ENCODE data around the gene PAK5.

PAK5 gene

DNA sequence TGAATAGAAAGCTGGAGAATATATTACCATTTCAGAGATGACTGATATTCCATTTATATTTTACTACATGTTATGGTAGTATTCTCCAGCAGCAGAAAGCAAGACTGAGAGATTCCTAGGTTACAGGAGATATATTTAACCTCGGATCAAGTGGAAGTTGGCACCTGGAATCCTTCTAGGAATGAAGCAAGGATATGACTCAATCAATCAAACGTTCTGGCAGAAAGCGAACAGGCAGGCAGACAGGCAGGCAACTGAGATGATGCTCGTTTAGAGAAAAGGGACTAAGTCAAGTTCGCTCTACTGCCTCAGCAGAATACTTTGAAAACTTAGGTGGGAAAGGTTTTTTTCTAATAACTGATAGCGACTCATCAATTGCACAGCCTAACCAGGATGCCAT is 46.2 kb downstream of the PAK5 start:
- no peak for DNase-seq (ENCODE audit: low read depth in 1 of 2, low spot score in 1 of 2)

DNA sequence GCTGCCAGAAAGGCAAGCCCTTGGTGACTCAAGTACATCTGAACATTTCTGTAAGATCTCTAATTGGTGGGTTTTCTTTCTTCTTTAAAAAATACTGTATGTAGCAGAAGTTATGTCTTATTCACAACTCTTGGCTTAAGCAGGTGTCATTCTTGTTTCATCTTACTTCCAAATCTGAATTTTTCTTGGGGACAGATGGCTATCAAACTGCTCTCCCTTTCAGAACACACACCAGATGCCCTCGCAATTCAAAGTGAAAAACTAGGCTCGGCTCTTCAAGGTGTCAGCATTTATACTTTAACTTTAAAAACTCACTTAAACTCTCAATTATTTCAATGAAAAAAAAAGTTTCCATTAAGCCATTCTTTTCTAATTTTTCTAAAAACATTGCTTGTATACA is 49.7 kb downstream of the PAK5 start:
- DNase-seq (ENCODE audit: low read depth in 1 of 2, low spot score in 1 of 2): no peak

DNA sequence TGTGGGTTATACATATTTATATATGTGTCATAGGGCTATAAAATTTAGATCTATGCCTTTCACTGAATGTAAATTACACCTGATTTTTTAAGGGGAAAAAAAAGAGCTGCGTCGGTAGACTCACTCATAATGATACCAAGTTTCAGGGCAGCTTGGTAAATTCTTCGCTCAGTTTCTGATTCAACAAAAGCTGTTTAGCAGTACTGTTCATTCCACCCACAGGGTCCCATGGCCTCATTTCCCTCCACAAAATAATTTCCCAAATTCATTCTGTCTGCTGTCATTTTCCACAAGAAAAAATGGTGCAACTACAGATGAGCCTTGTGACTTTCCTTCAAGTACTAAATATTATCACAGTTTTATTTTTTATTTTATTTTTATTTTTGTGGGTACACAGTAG is 63.7 kb downstream of the PAK5 start:
- no peak for DNase-seq (ENCODE audit: low read depth in 1 of 2, low spot score in 1 of 2)

DNA sequence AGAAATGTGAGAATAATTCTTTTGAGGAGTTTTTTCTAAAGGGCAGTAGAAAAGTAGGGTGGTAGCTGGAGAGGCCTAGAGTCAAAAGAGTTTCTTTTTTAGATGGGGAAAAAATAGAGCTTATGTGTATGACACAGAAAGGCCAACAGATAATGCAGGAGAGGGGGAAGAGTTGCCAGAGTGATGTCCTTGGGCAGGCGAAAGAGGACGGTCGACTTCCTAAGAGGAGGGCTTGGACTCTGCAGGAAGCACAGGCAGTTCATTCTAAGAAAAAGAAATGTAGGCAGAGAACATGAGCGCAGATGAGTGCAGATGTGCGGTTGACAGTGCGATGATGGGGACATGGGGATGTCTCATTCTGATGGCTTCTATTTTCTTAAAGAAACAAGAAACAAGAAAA is 68.9 kb downstream of the PAK5 start:
- DNase-seq (ENCODE audit: low read depth in 1 of 2, low spot score in 1 of 2): no peak

DNA sequence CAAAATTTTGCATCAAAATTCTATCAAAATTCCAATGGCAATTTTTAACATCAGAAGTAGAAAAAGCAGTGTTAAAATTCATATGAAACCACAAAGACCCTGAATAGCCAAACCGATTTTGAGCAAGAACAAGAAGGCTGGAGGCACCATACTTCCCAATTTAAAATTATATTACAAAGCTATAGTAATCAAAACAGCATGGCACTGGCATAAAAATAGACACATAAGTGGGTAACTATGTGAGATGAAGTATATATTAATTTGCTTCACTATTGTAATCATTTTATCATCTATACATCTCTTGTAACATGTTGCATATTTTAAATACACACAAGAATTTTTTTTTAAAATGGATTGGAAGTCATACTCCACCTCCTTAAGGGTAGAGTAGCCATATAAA is 77.4 kb downstream of the PAK5 start:
- no peak for DNase-seq (ENCODE audit: low read depth in 1 of 2, low spot score in 1 of 2)

DNA sequence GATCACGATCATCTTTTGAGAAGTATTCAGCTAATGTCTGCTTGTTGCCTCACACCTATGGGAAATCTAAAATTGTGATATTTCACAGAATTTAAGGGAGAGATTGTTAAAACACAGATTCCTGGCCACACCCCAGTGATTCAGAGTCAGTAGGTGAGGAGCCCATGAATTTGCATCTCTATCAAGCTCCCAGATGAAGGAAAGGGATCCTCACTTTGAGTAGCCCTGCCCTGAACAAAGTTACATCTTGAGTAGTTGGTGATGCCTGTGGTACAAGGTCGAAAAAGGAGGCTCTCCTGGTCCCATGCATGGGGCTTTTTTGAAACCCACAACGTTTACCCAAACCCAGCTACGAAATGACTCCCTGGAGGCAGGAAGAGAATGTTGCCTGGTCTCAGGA is 79.5 kb downstream of the PAK5 start:
- DNase-seq (ENCODE audit: low read depth in 1 of 2, low spot score in 1 of 2): no peak

DNA sequence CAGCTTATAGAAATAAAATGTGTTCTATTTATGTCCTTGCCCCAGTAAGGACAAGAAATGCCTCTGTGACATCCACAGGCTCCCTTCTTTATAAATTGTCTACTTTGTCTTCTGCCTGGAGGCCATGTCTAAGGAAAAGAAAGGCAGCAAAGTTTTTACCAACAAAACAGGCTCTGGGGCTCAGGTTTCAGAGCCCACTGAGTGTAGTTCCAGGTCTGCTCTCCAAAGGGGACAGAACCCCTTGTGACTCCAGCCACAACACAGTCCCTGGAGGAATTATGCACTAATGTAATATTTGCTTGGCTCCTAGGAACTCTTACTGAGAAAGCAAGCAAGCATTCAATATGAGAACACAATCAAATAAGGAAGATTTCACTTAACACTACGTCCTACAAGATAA is 80.1 kb downstream of the PAK5 start:
- no peak for DNase-seq (ENCODE audit: low read depth in 1 of 2, low spot score in 1 of 2)

DNA sequence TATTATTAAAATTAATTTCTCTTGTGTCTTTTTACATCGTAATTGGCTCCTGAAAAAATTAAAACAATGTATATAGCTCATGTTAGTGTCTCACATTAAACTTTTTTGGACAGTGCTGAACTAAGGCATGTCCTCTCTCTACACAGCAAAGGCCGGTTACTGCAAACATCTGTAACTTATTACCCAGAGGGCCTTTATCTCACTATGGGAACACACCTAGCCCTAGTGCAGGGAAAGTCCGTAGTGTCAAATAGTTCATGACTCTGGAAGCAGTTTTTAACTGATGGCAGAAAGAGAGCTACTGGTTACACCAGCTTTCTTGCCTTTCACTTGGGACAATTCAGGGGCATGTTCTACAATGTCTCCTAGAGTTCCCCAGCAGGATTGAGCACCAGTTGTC is 82.2 kb downstream of the PAK5 start:
- no peak for DNase-seq (ENCODE audit: low read depth in 1 of 2, low spot score in 1 of 2)

DNA sequence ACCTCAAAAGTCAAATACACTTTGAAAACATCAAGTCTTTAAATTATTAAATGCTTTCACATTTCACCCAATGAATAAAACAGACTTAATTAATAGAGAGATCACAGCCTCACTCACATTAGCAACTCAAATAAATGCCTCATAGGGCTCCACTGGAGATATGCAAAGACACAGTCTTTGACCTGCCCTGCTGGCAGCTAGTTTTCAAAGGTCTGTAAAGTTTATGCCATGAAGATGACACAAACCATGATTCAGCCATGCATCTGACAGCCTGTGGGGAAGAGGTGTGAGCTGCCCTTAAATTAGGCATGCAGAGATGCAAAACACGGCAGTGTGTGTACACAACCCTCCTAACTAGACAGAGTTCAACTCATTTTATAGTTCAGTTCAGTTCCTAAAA is 83.6 kb downstream of the PAK5 start:
- no peak for DNase-seq (ENCODE audit: low read depth in 1 of 2, low spot score in 1 of 2)

DNA sequence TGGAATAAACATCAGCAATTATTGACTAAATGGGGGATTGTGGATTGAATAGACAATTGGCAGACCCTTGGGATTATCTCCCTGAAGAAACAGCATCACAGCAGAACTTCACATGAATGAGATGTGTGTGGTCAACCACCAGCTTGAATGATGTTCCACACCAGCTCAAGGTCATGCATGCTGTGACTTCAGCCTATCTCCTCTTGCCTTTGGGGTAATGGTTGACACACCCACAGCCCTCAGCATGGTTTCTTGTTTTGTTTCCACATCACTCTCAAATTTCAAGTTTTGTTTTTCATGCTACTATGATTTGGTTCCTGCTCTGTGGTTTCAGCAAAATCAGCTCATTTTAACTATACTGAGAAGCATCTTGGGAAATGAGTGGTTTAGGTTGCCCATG is 94.3 kb downstream of the PAK5 start:
- no peak for DNase-seq (ENCODE audit: low read depth in 1 of 2, low spot score in 1 of 2)

DNA sequence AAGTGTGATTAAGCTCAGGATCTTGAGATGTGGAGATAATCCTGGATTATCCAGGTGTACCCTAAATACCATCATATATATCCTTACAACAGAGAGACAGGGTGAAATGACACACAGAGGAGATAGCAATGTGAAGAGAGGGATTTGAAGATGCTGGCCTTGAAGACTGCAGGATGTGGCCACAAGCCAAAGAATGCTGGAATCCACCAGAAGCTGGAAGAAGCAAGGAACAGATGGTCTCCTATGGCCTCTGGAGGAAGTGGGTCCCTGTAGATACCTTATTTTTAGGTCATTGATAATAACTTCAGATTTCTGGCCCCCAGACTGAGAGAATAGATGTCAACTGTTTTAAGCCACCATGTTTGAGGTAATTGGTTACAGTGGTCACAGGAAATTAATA is 95.0 kb downstream of the PAK5 start:
- DNase-seq (ENCODE audit: low read depth in 1 of 2, low spot score in 1 of 2): no peak

DNA sequence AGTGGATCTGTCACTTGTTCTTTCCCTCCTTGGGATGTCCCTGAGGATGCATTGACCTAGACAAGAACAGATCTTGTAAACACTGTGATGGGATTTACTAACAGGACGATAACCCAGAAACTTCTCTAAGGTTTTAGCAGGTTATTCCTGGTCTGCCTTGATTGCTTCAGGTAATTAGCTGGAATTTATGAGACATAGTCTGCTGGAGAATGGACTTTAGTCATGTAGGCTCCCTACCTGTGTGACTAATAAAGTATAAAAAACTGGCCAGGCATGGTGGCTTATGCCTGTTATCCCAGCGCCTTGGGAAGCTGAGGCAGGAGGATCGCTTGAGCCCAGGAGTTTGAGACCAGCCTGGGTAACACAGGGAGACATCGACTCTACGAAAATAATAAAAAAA is 96.1 kb downstream of the PAK5 start:
- no peak for DNase-seq (ENCODE audit: low read depth in 1 of 2, low spot score in 1 of 2)

DNA sequence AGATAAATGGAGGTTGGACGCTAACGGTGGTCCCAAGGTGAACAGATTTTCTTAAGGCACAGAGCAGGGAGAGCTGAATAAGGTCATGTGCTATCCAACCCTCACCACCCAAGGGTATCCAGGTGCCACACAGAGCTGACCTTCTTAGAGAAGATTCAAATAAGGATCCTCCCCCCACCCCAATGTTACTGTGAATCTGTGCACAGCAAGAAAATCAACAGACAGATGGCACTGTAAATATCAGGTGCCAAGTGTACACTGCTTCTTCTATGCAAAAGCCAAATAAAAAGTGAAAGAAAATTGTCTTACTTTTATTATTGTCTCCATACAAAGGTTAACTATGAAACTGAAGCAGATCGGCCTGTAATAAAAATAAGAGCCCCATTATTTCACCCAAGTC is 96.9 kb downstream of the PAK5 start:
- DNase-seq (ENCODE audit: low read depth in 1 of 2, low spot score in 1 of 2): no peak

DNA sequence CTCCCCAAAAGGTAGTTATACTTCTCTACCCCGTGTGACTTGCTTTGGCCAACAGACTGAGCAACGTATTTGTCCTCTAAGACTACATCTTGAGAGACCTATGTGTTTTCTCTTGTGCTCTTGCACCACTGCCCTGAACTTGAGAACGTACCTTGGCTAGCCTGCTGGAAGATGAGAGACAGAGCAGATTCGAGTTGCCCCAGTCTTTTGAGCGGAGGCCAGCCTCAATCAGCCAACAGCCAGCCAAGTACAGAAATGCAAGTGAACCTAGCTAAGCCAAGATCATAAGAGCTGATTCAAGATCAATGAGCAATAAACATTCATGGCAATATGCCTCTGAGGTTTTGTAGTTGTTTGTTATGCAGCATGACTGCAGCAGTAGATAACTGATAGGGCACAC is 98.4 kb downstream of the PAK5 start:
- DNase-seq (ENCODE audit: low read depth in 1 of 2, low spot score in 1 of 2): no peak

DNA sequence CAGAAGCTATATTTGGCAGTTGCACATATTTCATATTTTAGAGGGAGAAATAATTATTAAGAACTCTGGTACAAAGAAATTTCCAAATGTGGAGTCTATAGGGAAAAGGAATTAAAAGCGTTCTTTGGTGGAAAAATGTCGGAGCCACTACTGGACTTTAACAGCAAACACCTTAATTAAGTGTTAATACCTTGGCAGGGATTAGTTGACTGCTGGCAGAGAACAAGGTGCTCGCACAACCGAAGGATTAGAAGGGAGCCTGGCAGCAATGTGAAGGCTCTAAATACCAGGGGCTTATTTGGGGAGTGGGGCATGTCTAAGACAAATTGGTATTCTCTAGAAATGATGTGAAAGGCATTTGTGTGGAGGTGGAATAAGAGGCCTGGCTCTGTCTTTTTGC is 98.9 kb downstream of the PAK5 start:
- DNase-seq (ENCODE audit: low read depth in 1 of 2, low spot score in 1 of 2): no peak

DNA sequence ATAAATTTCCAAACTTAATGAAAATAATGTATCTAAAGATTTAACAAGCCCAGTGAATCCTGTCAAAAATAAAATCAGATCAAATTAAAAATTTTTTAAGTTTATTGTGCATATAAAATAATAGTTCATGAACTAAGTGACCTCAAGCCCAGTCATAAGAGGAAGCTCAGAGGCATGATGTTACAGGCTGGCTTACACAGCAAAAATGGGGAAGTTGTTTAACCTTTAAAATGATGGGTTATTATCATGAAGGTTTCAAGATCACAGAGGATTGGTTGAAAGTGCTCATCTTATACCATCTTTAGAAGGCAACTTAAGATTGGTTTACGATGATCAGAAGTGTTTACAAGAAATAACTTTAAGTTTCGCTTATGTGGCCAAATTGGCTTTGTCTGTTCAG is 102.5 kb downstream of the PAK5 start:
- no peak for DNase-seq (ENCODE audit: low read depth in 1 of 2, low spot score in 1 of 2)

DNA sequence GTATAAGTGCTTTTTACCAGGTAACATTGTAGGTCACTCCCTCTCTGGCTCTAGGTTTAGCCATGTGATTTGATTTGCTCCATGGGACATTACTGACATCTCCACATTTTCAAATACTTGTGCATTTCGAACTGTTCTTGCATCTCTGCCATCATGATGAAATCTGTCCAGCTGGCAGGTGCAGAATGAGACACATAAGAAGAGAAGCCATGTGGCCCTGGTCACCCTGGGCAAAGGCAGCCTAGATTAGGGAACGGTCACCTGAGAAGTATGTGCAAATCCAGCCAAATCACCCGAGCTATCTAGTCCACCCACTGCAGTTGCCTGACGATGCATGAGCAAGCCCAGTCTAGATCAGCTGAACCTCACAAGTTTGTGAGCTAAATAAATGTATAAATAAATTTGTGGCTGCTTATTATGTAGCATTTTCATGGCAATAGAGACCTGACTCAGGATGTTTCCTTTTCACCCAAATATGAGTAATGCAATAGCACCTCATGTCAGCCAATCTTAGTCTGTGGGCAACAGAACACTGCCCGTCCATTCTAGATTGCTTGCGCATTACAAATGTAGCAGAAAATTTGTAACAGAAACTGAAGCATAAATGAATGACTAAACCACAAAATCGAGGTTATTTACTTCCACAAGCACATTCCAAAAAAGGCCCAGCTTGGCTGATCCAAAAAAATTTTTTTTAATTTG is 115.2 kb downstream of the PAK5 start:
- no peak for DNase-seq (ENCODE audit: low read depth in 1 of 2, low spot score in 1 of 2)

DNA sequence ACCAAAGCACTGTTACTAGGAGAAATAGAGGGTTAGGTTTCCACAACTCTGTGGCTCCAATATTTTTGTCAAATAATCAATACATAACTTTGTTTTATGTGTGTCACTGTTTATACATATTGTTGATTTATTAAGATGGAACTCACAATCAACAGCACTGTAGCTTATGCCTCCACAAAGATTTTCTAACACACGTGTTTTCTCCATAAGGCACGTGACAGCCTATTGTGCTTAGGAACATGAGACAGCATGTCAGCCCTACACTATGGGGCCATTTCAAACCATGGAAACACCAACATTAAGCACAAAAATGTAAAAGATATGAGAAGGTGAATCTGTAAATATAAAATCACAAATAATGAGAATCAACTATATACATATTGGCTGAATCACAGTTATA is 127.0 kb downstream of the PAK5 start:
- no peak for DNase-seq (ENCODE audit: low read depth in 1 of 2, low spot score in 1 of 2)

DNA sequence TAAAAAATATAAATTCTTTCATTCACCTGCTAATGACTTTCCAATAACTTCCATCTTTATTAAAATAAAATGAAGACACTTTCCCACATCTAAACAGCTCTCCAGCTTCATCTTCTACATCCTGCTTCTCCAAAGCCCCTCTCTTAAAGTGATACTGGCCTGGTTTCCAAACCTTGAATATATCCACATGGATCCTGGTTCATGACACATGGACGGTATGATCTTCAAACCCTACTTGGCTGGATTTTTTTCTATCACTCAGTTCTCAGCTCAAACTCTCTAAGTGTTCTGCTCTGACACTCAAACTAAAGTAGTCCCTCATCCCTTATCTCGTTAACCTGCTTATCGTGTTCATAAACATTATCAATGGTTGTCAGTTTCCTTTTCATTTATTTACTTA is 128.2 kb downstream of the PAK5 start:
- DNase-seq (ENCODE audit: low read depth in 1 of 2, low spot score in 1 of 2): no peak

DNA sequence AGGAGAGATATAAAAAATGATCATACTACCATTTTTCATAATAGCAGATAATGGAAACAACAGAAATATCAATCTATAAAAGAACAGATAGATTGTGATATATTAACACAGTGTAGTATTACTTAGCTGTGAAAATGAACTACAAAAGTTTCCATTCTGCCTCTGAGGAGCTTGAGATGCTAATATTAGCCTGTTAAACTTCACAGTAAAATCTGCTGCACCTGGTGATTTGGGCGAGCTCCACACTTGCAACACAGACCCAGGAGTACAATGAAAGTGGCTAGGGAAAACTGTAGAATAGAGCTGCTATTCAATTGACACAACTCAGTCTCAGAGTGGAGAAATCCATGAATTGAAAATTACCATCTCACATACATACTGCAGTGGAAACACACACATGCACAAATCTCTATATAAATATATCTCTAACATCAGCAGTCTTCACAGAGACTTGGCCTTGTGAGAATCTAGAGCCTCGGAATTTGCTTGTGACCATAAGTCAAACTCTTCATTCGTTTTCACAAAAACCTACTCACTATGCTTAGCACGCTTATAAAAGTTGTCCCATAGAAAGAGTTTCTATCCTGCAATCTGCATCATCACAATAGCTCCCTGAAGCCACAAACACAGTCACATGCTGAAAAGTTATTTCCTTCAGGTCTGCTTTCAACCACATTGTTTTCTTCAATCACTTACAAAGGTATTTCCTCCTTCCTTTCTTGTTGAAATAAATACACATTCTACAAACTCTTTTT is 133.0 kb downstream of the PAK5 start:
- DNase-seq (ENCODE audit: low read depth in 1 of 2, low spot score in 1 of 2): no peak

DNA sequence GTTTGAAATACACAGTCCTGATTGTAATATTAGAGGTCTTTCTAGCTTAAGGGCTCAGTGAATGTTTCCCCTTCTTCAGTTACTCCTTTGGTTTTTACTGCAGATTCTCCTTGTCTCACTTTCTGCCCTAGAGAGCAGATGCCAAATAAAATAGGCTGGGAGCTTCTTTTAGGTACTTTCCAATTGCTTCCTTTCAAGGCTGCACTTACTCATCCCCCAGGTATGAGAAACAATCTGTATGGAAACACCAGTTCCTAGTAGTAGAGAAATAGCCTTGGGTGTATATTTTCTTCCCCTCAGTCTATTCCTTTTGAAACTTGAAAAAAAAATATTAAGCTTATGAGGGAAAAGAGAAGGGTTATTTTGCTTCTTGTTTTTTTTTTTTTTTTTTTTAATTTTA is 139.7 kb downstream of the PAK5 start:
- no peak for DNase-seq (ENCODE audit: low read depth in 1 of 2, low spot score in 1 of 2)

DNA sequence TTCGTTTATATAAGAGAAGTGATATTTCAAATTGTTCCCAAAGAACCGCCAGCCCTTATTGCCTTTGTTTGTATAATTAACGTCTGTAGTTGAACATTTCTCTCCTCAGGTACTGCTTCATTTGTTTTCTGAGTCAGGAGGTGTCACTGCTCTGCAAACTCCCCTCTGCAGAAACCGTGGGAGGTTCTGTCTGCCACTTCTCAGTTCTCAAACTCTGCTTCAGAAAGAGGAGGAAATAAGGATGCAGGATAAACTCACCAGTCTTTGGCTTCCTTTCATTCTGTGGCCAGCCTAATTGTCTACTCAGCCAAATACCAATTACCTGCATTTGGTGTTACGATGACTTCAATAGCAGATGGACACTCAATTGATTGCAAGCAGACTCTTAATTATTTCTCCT is 149.8 kb downstream of the PAK5 start:
- DNase-seq (ENCODE audit: low read depth in 1 of 2, low spot score in 1 of 2): no peak

DNA sequence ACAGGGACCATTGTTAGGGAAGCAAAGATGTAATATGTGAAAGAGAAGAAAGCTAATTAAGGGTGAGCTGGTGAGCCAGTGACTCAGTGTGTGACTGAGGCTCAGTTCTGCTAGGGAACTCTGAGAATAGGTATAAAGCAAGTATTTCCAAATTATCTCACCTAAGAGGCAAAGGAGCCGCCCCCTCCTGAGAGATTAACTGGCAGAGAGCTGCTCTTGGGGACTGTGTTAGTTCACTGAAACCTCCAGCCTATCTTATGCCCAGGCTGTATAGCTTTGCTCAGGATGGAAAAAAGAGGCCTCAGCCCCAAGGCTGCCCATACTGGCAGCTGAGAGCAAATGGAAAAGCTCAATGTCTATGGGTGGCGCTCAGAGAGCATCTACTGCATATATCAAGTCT is 152.0 kb downstream of the PAK5 start:
- no peak for DNase-seq (ENCODE audit: low read depth in 1 of 2, low spot score in 1 of 2)

Data from stimulated activated CD4-positive, alpha-beta T cell treated with anti-CD3 and anti-CD28 coated beads, Interleukin-15, amount 100 ng/mL, for 1 hour (primary cell).